Measurements from ENCODE around the gene AHDC1. TPM values are rescaled to one million over a fixed set of nuclear protein-coding genes. Genes with fewer than 3 reads are reported as not detected.
A peak's percentile ranks its signal among the peaks of the same experiment; 100 is the strongest.

AHDC1 gene
- total RNA-seq, 4 donors from 2014 or later: 25.5 to 91.4 (median 47.8) TPM

DNA sequence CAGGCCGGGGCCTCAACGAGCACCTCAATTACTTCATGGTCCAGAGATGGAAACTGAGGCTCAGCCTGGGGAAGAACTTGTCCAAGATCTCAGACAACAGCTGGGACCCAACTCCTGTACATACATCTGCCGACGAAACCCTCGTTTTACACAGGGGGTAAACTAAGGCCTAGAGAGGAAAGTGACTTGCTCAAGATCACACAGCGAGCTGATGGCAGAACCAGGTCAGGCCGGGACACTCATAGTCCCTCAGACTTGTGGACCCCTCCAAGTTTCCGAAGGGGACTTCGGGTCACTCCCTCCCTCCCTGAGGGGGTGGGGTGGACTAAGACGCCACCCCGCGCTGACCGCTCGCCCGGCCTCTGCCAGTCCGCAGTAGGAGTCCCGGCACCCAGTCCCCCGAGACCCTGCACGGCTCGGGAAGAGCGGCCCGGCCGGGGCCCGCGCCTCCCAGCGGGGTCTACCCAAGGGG, 114.4 kb downstream of the AHDC1 start:
- Histone ChIP-seq H3K36me3 (no peaks in the 10 kb centered on the region), H3K9me3 (no peaks in the 10 kb centered on the region), H3K4me3 (replicated peaks in 1 of 3) (peak overlapping the region; percentile 54 to 95 (median 88)), H3K4me1 (peaks cover 18 to 41% of the 10 kb centered on the region in 2 donors), H3K27ac (peak overlapping the region; percentile 95 to 99 (median 98)), H3K27me3 (no peaks in the 10 kb centered on the region)
- 0 to 4% methylated on average over 5 to 9 of the region's 26 CpGs for WGBS, 2 donors
- intact Hi-C loops (cut with DNase I): loop anchor here (10.0 kb wide), 1 partner anchor 65 kb away; no protein-coding TSS in a partner anchor
- TF ChIP-seq, protein P1, sequence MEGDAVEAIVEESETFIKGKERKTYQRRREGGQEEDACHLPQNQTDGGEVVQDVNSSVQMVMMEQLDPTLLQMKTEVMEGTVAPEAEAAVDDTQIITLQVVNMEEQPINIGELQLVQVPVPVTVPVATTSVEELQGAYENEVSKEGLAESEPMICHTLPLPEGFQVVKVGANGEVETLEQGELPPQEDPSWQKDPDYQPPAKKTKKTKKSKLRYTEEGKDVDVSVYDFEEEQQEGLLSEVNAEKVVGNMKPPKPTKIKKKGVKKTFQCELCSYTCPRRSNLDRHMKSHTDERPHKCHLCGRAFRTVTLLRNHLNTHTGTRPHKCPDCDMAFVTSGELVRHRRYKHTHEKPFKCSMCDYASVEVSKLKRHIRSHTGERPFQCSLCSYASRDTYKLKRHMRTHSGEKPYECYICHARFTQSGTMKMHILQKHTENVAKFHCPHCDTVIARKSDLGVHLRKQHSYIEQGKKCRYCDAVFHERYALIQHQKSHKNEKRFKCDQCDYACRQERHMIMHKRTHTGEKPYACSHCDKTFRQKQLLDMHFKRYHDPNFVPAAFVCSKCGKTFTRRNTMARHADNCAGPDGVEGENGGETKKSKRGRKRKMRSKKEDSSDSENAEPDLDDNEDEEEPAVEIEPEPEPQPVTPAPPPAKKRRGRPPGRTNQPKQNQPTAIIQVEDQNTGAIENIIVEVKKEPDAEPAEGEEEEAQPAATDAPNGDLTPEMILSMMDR (IDR thresholded peaks at IDR 0.05): no peak
- no peak for TF ChIP-seq POLR2A (IDR thresholded peaks at IDR 0.05)
- DNase-seq: no peak

DNA sequence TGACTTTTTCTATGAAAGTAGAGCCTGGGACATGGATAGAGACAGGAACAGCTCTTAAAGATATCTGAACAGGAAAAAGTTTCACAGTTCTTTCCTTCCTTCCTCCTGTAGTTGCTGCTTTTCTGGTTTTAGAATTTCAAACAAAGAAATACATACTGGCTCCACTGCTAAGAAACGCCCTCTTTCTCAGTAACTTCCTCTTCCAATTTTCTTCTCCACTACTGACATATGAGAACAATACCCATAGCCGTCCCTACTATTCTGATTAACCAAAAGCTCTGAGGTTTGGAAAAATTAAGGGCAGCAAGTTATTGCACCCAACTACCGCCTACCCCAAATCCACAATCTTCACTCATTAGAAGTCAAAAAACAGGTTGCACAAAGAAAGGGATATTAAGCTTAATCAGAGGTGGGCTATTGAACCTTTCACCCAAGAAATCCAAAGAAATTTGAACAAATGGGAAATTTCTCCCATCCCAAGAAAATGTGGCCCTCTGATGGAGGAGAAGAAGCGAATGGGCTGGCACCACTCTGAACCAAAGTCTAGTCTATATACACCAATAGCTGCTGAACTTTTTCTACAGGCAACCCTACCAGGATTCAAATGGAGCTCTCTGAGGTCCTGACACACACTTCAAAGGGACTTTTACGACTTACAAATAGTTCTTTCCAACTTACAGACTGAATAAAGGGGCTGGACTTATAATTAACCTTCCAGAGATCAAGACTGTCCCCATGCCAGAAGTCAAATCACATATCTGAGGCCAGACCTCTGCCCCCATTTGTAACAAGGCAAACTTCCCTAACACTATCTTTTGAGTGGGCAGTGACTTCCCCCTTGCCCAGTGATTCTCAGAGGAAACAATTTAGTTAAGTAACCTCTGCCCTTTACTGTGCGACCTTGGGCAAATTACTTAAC, 115.7 kb downstream of the AHDC1 start:
- Histone ChIP-seq H3K4me3 (replicated peaks in 1 of 3) (peak overlapping the region in 2 of 3 donors; percentile 88 to 95), H3K27me3 (no peaks in the 10 kb centered on the region), H3K9me3 (no peaks in the 10 kb centered on the region), H3K4me1 (peaks cover 21 to 48% of the 10 kb centered on the region in 2 donors), H3K36me3 (no peaks in the 10 kb centered on the region), H3K27ac (peak overlapping the region; percentile 95 to 99 (median 98))
- intact Hi-C loops (cut with DNase I): loop anchor here (10.0 kb wide), 1 partner anchor 63 kb away; no protein-coding TSS in a partner anchor
- 19 to 24% methylated on average over 6 of the region's 6 CpGs for WGBS, 2 donors
- TF ChIP-seq POLR2A (IDR thresholded peaks at IDR 0.05): no peak
- TF ChIP-seq, protein P1 (IDR thresholded peaks at IDR 0.05): no peak
- DNase-seq: no peak

DNA sequence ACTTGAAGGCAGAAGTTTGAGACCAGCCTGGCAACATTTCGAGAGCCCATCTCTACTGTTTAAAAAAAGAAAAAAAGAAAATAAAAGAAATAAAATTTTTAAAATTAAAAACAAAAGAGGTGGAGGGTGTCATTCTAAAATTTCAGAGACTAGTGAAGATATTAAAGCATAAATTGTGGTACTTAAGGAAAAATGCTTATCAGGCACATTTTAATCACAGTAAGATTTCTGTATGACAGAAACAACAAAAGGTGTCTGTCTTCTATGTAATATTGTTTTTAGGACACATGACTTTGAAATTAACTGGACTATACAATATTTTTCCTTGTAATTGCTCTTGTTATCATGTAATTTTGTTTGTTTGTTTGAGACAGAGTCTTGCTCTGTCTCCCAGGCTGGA, 118.6 kb downstream of the AHDC1 start:
- DNase-seq: no peak
- Histone ChIP-seq H3K9me3 (no peaks in the 10 kb centered on the region), H3K27me3 (no peaks in the 10 kb centered on the region), H3K4me1 (peaks cover 34 to 47% of the 10 kb centered on the region in 2 donors), H3K36me3 (no peaks in the 10 kb centered on the region), H3K27ac (no peak overlapping the region), H3K4me3 (replicated peaks in 1 of 3) (no peak overlapping the region)
- TF ChIP-seq, protein P1 (IDR thresholded peaks at IDR 0.05): no peak
- TF ChIP-seq POLR2A (IDR thresholded peaks at IDR 0.05): no peak
- intact Hi-C loops (cut with DNase I): loop anchor here (10.0 kb wide), 1 partner anchor 61 kb away; no protein-coding TSS in a partner anchor
- WGBS, 2 donors: 96 to 98% methylated on average over 1 of the region's 1 CpG

Small RNA genes within 50 kb of the gene (small RNA-seq; reads per million reads assigned to genes)
- gene AL031729.1: 0.47 reads per million

Other genes starting within 250 kb of the AHDC1 start
- 10 to 100 TPM; 17.6 to 62.9 (median 32.3) TPM for gene MAP3K6, start 237.2 kb downstream of the AHDC1 start, total RNA-seq
- 10 to 100 TPM in 2 of 4 donors, 1 to 10 TPM in 2; 7.4 to 33.4 (median 10.7) TPM for gene FCN3, start 229.3 kb downstream of the AHDC1 start, total RNA-seq
- gene CD164L2, start 220.8 kb downstream of the AHDC1 start, total RNA-seq: under 1 TPM in 3 of 4 donors, not detected in 1; 0.50 to 0.63 (median 0.54) TPM
- 1 to 10 TPM in 1 of 4 donors, under 1 TPM in 3; 0.11 to 2.1 (median 0.60) TPM for gene GPR3, start 211.5 kb downstream of the AHDC1 start, total RNA-seq
- 10 to 100 TPM; 38.3 to 47.7 (median 46.7) TPM for gene WASF2, start 114.0 kb downstream of the AHDC1 start, total RNA-seq
- 1 to 10 TPM; 4.6 to 7.1 (median 6.4) TPM for gene FGR, start 31.0 kb upstream of the AHDC1 start, total RNA-seq
- 100 to 1,000 TPM; 120 to 174 (median 150) TPM for gene IFI6, start 68.0 kb upstream of the AHDC1 start, total RNA-seq
- 10 to 100 TPM; 23.7 to 32.6 (median 30.7) TPM for gene FAM76A, start 121.8 kb upstream of the AHDC1 start, total RNA-seq
- 100 to 1,000 TPM; 169 to 265 (median 221) TPM for gene STX12, start 169.1 kb upstream of the AHDC1 start, total RNA-seq
- 10 to 100 TPM; 29.2 to 34.8 (median 33.1) TPM for gene PPP1R8, start 226.6 kb upstream of the AHDC1 start, total RNA-seq